Body of pancreas (tissue), 4 donors: Measurements from ENCODE around the gene TNFSF8.

Experiments used
- POLR2A ChIP-seq, 3 donors: fragments of 450-650 bp; IDR thresholded peaks; one replicate each; pipeline ENCODE4 v1.6.1; 2016; ENCODE audit warnings: antibody characterized with exemption in 3 of 3, mild to moderate bottlenecking in 2 of 3
- TF ChIP-seq, protein P1 (sequence below), 7 experiments: fragments of 450-650 bp in 4 of 7; fragments of 200-600 bp in 3 of 7; sonication (generic) in 3 of 7; IDR thresholded peaks; one replicate each; pipeline ENCODE4 v1.5.1; 2016 to 2019; ENCODE audit warnings: antibody characterized with exemption in 7 of 7

DNA sequence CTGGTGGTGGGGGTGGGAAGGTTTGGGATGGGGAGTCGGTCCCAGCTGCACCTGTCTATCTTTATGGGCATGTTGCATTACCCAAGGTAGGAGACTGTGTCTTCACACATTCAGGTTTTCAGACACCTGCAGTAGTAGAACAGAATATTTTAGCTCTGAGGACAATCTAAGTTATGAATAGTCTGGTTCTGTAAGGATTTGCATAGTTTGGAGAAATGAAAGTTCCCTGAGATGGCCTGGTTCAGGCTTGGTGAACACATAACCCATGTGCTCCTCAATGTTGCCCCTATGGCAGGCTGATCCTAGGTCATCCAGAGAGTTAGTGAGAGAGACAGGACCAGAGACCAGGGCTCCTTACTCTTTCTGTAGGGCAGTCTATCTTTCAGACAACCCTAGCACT lies 20.7 kb downstream of the TNFSF8 start:
- TF ChIP-seq POLR2A (IDR thresholded peaks at IDR 0.05) = no peak
- TF ChIP-seq, protein P1, sequence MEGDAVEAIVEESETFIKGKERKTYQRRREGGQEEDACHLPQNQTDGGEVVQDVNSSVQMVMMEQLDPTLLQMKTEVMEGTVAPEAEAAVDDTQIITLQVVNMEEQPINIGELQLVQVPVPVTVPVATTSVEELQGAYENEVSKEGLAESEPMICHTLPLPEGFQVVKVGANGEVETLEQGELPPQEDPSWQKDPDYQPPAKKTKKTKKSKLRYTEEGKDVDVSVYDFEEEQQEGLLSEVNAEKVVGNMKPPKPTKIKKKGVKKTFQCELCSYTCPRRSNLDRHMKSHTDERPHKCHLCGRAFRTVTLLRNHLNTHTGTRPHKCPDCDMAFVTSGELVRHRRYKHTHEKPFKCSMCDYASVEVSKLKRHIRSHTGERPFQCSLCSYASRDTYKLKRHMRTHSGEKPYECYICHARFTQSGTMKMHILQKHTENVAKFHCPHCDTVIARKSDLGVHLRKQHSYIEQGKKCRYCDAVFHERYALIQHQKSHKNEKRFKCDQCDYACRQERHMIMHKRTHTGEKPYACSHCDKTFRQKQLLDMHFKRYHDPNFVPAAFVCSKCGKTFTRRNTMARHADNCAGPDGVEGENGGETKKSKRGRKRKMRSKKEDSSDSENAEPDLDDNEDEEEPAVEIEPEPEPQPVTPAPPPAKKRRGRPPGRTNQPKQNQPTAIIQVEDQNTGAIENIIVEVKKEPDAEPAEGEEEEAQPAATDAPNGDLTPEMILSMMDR (IDR thresholded peaks at IDR 0.05) = no peak
